GM23248 (cell line): ENCODE data around the gene PTPRT. TPM values are rescaled to one million over a fixed set of nuclear protein-coding genes. Genes with fewer than 3 reads are reported as not detected.

Experiments used
- DNase-seq: peaks from one replicate; pipeline ENCODE4 v3.0.0-alpha.2; 2015
- H2AFZ ChIP-seq: fragments of 200-600 bp; sonication (generic); 2 replicates; pipeline ENCODE4 v1.6.1; 2016; ENCODE audit warnings: antibody characterized with exemption
- H3F3A ChIP-seq: fragments of 200-600 bp; sonication (generic); 2 replicates; pipeline ENCODE4 v1.6.1; 2016; ENCODE audit warnings: mild to moderate bottlenecking, antibody characterized with exemption, mixed run types; ENCODE audit not compliant: insufficient read depth
- H3K27ac ChIP-seq: fragments of 200-600 bp; sonication (generic); 2 replicates; pipeline ENCODE4 v1.5.1; 2016; ENCODE audit warnings: mild to moderate bottlenecking
- H3K27me3 ChIP-seq: fragments of 200-600 bp; sonication (generic); replicated peaks from 2 replicates; pipeline ENCODE4 v1.6.1; 2016; ENCODE audit warnings: mild to moderate bottlenecking; ENCODE audit not compliant: insufficient read depth
- H3K36me3 ChIP-seq: fragments of 200-600 bp; sonication (generic); 2 replicates; pipeline ENCODE4 v1.6.1; 2016; ENCODE audit warnings: low read depth, mild to moderate bottlenecking
- H3K4me1 ChIP-seq: fragments of 200-600 bp; sonication (generic); 2 replicates; pipeline ENCODE4 v1.6.1; 2016; ENCODE audit warnings: mild to moderate bottlenecking; ENCODE audit not compliant: insufficient read depth
- H3K4me2 ChIP-seq: fragments of 200-600 bp; sonication (generic); one replicate; pipeline ENCODE4 v1.6.1; 2016; ENCODE audit warnings: mild to moderate bottlenecking; ENCODE audit not compliant: unreplicated experiment
- H3K4me3 ChIP-seq: fragments of 200-600 bp; sonication (generic); 2 replicates; pipeline ENCODE4 v1.5.1; 2016; ENCODE audit warnings: mild to moderate bottlenecking
- H3K79me2 ChIP-seq: fragments of 200-600 bp; sonication (generic); 2 replicates; pipeline ENCODE4 v1.6.1; 2016; ENCODE audit warnings: mild to moderate bottlenecking; ENCODE audit not compliant: insufficient read depth
- H3K9ac ChIP-seq: fragments of 200-600 bp; sonication (generic); 2 replicates; pipeline ENCODE4 v1.6.1; 2016; ENCODE audit warnings: mild to moderate bottlenecking
- H3K9me2 ChIP-seq: fragments of 200-600 bp; sonication (generic); 2 replicates; pipeline ENCODE4 v1.6.1; 2016; ENCODE audit warnings: mixed run types, mild to moderate bottlenecking, moderate library complexity; ENCODE audit not compliant: insufficient read depth
- H3K9me3 ChIP-seq: fragments of 200-600 bp; sonication (generic); one replicate; pipeline ENCODE4 v1.6.1; 2017; ENCODE audit warnings: low read depth
- H4K20me1 ChIP-seq: fragments of 200-600 bp; sonication (generic); 2 replicates; pipeline ENCODE4 v1.6.0; 2016; ENCODE audit not compliant: insufficient read depth
- EZH2 ChIP-seq: fragments of 200-600 bp; sonication (generic); IDR thresholded peaks from 2 replicates; pipeline ENCODE4 v1.6.1; 2018; ENCODE audit warnings: antibody characterized with exemption, mild to moderate bottlenecking; ENCODE audit not compliant: insufficient read depth, poor library complexity, severe bottlenecking
- EZH2phosphoT487 ChIP-seq: fragments of 200-600 bp; sonication (generic); IDR thresholded peaks from 2 replicates; pipeline ENCODE4 v1.6.1; 2018; ENCODE audit warnings: antibody characterized with exemption, moderate library complexity, mild to moderate bottlenecking, low read depth; ENCODE audit not compliant: insufficient read depth
- WGBS, 2 experiments: methylation state at CpG; one replicate each; pipeline ENCODE4 v1.1.6; 2015 to 2017; ENCODE audit warnings: low lambda C conversion rate in 2 of 2, low coverage in 1 of 2; ENCODE audit errors: missing lambda C conversion rate in 2 of 2; 5-methylcytosine and 5-hydroxymethylcytosine counted together
- in situ Hi-C: fragments of 300-500 bp; cut with MboI; formaldehyde crosslinking; loops from 2 replicates; pipeline ENCODE4 v1.15.0; 2020
- polyA plus RNA-seq: library from polyadenylated mRNA; unstranded; fragments of >200 nt; fragmentation: Nextera tagmentation; extraction: Ambion mirVana; gene quantifications from 2 replicates; pipeline ENCODE4 v1.2.1, GENCODE V29; 2016
- total RNA-seq: library from RNA; depleted of rRNA; stranded (reverse); fragments of >200 nt; shearing (Covaris generic); gene quantifications from 2 replicates; pipeline ENCODE4 v1.2.3, GENCODE V29; 2014

The PTPRT gene
- total and polyA plus RNA-seq, 2 experiments from 2014 or later: not detected

DNA sequence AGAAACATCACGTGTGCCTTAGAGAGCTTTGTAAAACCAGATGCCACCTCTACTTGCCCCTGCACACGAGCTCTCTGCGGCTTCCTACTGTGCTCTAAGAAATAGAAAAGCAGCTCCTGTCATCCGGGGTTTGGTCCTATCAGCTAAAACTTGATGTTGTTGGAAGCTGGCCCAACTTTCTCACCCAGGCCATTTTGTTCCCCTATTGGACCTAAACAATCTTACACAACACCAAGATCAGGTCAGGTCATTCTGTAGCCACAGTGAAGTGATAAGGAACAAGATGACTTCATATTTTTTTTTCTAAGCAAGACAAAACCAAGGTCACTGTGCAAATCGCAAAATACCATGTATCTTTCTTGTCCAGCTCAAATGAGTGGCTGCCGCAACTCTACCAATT is 486.0 kb downstream of the PTPRT start:
- Histone ChIP-seq H2AFZ (no peak overlapping the region), H3K4me3 (no peak overlapping the region), H3K4me2 (no peak overlapping the region), H3K9ac (no peak overlapping the region), H3K79me2 (no peaks in the 10 kb centered on the region), H3K4me1 (no peaks in the 10 kb centered on the region), H3K27ac (no peak overlapping the region), H3F3A (no peaks in the 10 kb centered on the region), H3K36me3 (no peaks in the 10 kb centered on the region), H4K20me1 (no peaks in the 10 kb centered on the region), H3K9me3 (no peaks in the 10 kb centered on the region), H3K9me2 (no peaks in the 10 kb centered on the region), H3K27me3 (no peaks in the 10 kb centered on the region)
- 23 to 31% methylated on average over 6 of the region's 6 CpGs for WGBS, 2 experiments
- no peak for DNase-seq
- TF ChIP-seq EZH2 (no peak), EZH2phosphoT487 (no peak)
- in situ Hi-C loops: no loop called here

DNA sequence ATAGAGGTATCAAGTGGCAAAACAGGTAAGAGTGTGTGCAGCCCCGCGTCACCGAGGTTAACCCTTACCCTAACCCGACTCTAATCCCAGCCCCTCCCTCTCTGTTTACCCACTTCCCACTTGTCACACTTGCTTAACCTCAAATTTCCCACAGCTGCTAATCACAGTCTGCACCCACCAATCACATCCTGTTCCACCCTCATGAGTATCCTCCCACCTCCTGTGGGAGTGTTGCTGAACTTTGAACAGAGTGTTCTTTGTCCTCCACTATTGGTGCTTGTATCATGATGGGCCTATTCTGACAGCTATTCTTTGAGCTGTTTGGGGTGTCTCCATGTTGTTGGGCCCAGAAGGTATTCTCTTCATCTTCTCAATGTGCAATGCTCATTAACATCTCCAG is 487.8 kb downstream of the PTPRT start:
- no peaks in the 10 kb centered on the region for H3K79me2 ChIP-seq
- WGBS, 2 experiments: 49 to 69% methylated on average over 4 of the region's 4 CpGs
- no peaks in the 10 kb centered on the region for H3K36me3 ChIP-seq
- no peaks in the 10 kb centered on the region for H3F3A ChIP-seq
- no peak overlapping the region for H3K27ac ChIP-seq
- H3K4me2 ChIP-seq: no peak overlapping the region
- H3K9ac ChIP-seq: no peak overlapping the region
- H3K9me2 ChIP-seq: no peaks in the 10 kb centered on the region
- no peak overlapping the region for H3K4me3 ChIP-seq
- no peaks in the 10 kb centered on the region for H3K27me3 ChIP-seq
- no peak overlapping the region for H2AFZ ChIP-seq
- DNase-seq: no peak
- in situ Hi-C loops: no loop called here
- TF ChIP-seq EZH2 (no peak), EZH2phosphoT487 (no peak)
- no peaks in the 10 kb centered on the region for H3K9me3 ChIP-seq
- H4K20me1 ChIP-seq: no peaks in the 10 kb centered on the region
- no peaks in the 10 kb centered on the region for H3K4me1 ChIP-seq

DNA sequence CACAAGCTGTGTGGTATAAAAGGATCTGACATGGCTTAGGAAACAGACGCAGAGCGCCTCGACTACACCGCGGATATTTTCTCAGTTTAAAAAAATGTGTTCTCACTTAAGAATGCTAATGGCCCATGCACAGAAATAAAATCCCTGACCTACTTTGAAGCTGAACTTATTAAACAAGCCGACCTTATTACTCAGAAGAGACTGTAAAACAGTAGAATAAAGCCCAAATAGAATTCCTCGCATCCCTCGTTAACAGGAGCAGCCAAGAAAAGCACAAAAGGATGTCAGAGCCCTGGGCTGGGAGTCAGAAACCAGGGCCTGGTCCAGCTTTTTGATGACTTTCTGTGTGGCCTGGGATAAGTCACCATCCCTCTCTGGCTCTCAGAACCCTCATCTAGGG is 489.3 kb downstream of the PTPRT start:
- H3K4me3 ChIP-seq: no peak overlapping the region
- no peaks in the 10 kb centered on the region for H3F3A ChIP-seq
- TF ChIP-seq EZH2: no peak
- no peak for TF ChIP-seq EZH2phosphoT487
- no peaks in the 10 kb centered on the region for H3K4me1 ChIP-seq
- WGBS, 2 experiments: 2 to 3% methylated on average over 8 of the region's 8 CpGs
- no peak overlapping the region for H3K27ac ChIP-seq
- no peak for DNase-seq
- no peaks in the 10 kb centered on the region for H3K36me3 ChIP-seq
- H3K9ac ChIP-seq: no peak overlapping the region
- H3K9me3 ChIP-seq: no peaks in the 10 kb centered on the region
- H3K4me2 ChIP-seq: no peak overlapping the region
- no peaks in the 10 kb centered on the region for H4K20me1 ChIP-seq
- no peaks in the 10 kb centered on the region for H3K9me2 ChIP-seq
- H3K27me3 ChIP-seq: no peaks in the 10 kb centered on the region
- H3K79me2 ChIP-seq: no peaks in the 10 kb centered on the region
- no peak overlapping the region for H2AFZ ChIP-seq
- in situ Hi-C loops: no loop called here

DNA sequence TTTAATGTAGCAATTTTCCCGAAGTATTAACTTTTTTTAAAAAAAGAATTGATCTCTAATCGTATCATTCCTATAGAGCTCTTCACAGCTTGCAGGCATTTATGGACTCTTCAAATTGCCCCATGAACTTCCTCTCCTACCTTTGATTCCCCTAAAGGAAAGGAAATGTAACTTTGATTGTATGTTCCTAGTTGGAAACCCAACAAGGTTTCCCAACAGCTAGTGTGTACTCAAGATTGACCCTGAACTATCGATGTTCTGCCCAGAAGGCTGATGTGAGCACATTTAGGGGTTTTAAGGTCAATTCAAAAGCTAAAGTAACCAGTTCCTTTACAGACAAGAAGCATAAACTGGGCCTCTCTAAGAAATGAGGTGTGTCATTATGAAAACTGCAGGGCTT is 491.7 kb downstream of the PTPRT start:
- Histone ChIP-seq H3K4me1 (no peaks in the 10 kb centered on the region), H3K36me3 (no peaks in the 10 kb centered on the region), H3K4me3 (no peak overlapping the region), H3K27me3 (no peaks in the 10 kb centered on the region), H4K20me1 (no peaks in the 10 kb centered on the region), H3K79me2 (no peaks in the 10 kb centered on the region), H3K4me2 (no peak overlapping the region), H3K9me3 (no peaks in the 10 kb centered on the region), H3K27ac (no peak overlapping the region), H3K9me2 (no peaks in the 10 kb centered on the region), H3F3A (no peaks in the 10 kb centered on the region), H3K9ac (no peak overlapping the region), H2AFZ (no peak overlapping the region)
- no peak for DNase-seq
- 10 to 23% methylated on average over 3 of the region's 3 CpGs for whole genome bisulfite sequencing, 2 experiments
- in situ Hi-C loops: no loop called here
- no peak for TF ChIP-seq EZH2
- no peak for TF ChIP-seq EZH2phosphoT487

- Histone ChIP-seq H3K27me3 (no peaks in the 10 kb centered on the region), H3K79me2 (no peaks in the 10 kb centered on the region), H3K9me2 (no peaks in the 10 kb centered on the region), H3K4me2 (no peak overlapping the region), H3K4me3 (no peak overlapping the region), H3K36me3 (no peaks in the 10 kb centered on the region), H3K27ac (no peak overlapping the region), H3K9me3 (no peaks in the 10 kb centered on the region), H4K20me1 (no peaks in the 10 kb centered on the region), H2AFZ (no peak overlapping the region), H3F3A (no peaks in the 10 kb centered on the region), H3K4me1 (no peaks in the 10 kb centered on the region), H3K9ac (no peak overlapping the region)
- DNase-seq: no peak
- TF ChIP-seq EZH2phosphoT487 (no peak), EZH2 (no peak)
- 34 to 41% methylated on average over 7 of the region's 7 CpGs for WGBS, 2 experiments
- in situ Hi-C loops: no loop called here
Observed at GRCh38 chr20:42690842-42691437, 498.8 kb downstream of the PTPRT start.
